Kidney (tissue), 14 donors: ENCODE data around the gene CAPZB. TPM values are rescaled to one million over a fixed set of nuclear protein-coding genes. Genes with fewer than 3 reads are reported as not detected.

ENCODE experiments used
- DNase-seq, 5 donors: peaks; one replicate each; pipeline ENCODE4 v3.0.0-alpha.2; 2013 to 2020
- FAIRE-seq: peaks from 2 replicates; lab custom pipeline; 2012; peaks lifted over from hg19 to GRCh38; lab: Jason Lieb, UNC
- H3K27ac ChIP-seq, 2 donors: one replicate each; pipeline ENCODE4 v1.7.0; 2013; ENCODE audit warnings: low read depth in 2 of 2, low read length in 2 of 2, inconsistent platforms in 1 of 2
- H3K27me3 ChIP-seq: one replicate; pipeline ENCODE4 v1.7.1; 2013; ENCODE audit warnings: low read length, inconsistent platforms; ENCODE audit not compliant: control insufficient read depth, insufficient read depth
- H3K36me3 ChIP-seq, 3 donors: one replicate each; pipeline versions ENCODE4 v1.7.0 to v1.7.1; 2013; ENCODE audit warnings: low read length in 3 of 3, control low read depth in 1 of 3, inconsistent platforms in 1 of 3; ENCODE audit not compliant: insufficient read depth in 3 of 3, control insufficient read depth in 2 of 3
- H3K4me1 ChIP-seq, 3 donors: one replicate each; pipeline versions ENCODE4 v1.7.0 to v1.7.1; 2013; ENCODE audit warnings: low read length in 3 of 3, inconsistent platforms in 1 of 3, low read depth in 1 of 3; ENCODE audit not compliant: control insufficient read depth in 2 of 3, insufficient read depth in 2 of 3
- H3K4me3 ChIP-seq, 3 donors: one replicate each; pipeline versions ENCODE4 v1.7.0 to v1.8.1; 2013; ENCODE audit warnings: low read length in 3 of 3, control low read depth in 1 of 3, inconsistent platforms in 1 of 3
- H3K9ac ChIP-seq, 3 donors: one replicate each; pipeline versions ENCODE4 v1.7.0 to v1.7.1; 2013; ENCODE audit warnings: low read length in 3 of 3, control low read depth in 1 of 3, inconsistent platforms in 1 of 3
- H3K9me3 ChIP-seq, 3 donors: one replicate each; pipeline versions ENCODE4 v1.7.0 to v1.7.1; 2013; ENCODE audit warnings: low read length in 3 of 3, control low read depth in 1 of 3, inconsistent platforms in 1 of 3; ENCODE audit not compliant: control insufficient read depth in 2 of 3, insufficient read depth in 1 of 3
- CTCF ChIP-seq: IDR thresholded peaks from 3 replicates; pipeline ENCODE4 v1.5.1; 2012; ENCODE audit warnings: mild to moderate bottlenecking, moderate library complexity, borderline replicate concordance; ENCODE audit not compliant: insufficient read depth; ENCODE audit errors: extremely low read depth
- intact Hi-C: fragments of 100-400 bp; cut with DNase I; formaldehyde crosslinking; loops from one replicate; pipeline ENCODE4 v1.11.1; 2022
- polyA plus RNA-seq: library from polyadenylated mRNA; stranded (reverse); fragments of 350-450 nt; fragmentation: Illumina TruSeq; extraction: RNeasy Lipid Tissue Mini Kit (QIAGEN cat#74804); gene quantifications from one replicate; pipeline ENCODE4 v1.2.3, GENCODE V29; 2014; ENCODE audit warnings: low read depth, low replicate concordance; ENCODE audit not compliant: insufficient read depth
- total RNA-seq: library from RNA; stranded (reverse); fragmentation: NEBNext Ultra II Directional; extraction: Animal tissue kit (Norgen Biotek cat#: 25700); gene quantifications from one replicate; pipeline ENCODE4 v1.2.1, GENCODE V29; 2021
- donor health status: control.
- donor health status: control.
- donor health status: control.
- donor health status: control.
- donor health status: control.
- donor health status: DM: yes; HTN: yes; CAD: no.
- donor health status: Normal renal cell carcinoma (clear cell type).

Gene CAPZB
- total and polyA plus RNA-seq, 2 donors from 2014 or later = 253 to 265 TPM

GRCh38 chr1:19348441-19349198 lies 136.7 kb downstream of the CAPZB start:
- H3K27me3 ChIP-seq = no peaks in the 10 kb centered on the region
- peaks cover 0 to 19% (median 4%) of the 10 kb centered on the region in 3 donors for H3K36me3 ChIP-seq
- intact Hi-C loops = no loop called here
- DNase-seq (peak in 1 of 5 donors; percentile 57), FAIRE-seq (no peak)
- H3K9me3 ChIP-seq = no peaks in the 10 kb centered on the region
- TF ChIP-seq CTCF = no peak
- no peak overlapping the region for H3K9ac ChIP-seq
- no peak overlapping the region for H3K27ac ChIP-seq
- H3K4me1 ChIP-seq = no peaks in the 10 kb centered on the region
- H3K4me3 ChIP-seq = no peak overlapping the region

GRCh38 chr1:19347533-19348172 lies 137.7 kb downstream of the CAPZB start:
- intact Hi-C loops = no loop called here
- DNase-seq (no peak), FAIRE-seq (no peak)
- Histone ChIP-seq H3K27me3 (no peaks in the 10 kb centered on the region), H3K36me3 (peaks cover 0 to 22% (median 4%) of the 10 kb centered on the region in 3 donors), H3K4me3 (no peak overlapping the region), H3K4me1 (no peaks in the 10 kb centered on the region), H3K27ac (no peak overlapping the region), H3K9me3 (no peaks in the 10 kb centered on the region), H3K9ac (no peak overlapping the region)
- TF ChIP-seq CTCF = no peak

- FAIRE-seq (no peak), DNase-seq (no peak)
- H3K27me3 ChIP-seq = no peaks in the 10 kb centered on the region
- intact Hi-C loops = no loop called here
- H3K9ac ChIP-seq = no peak overlapping the region
- H3K27ac ChIP-seq = no peak overlapping the region
- TF ChIP-seq CTCF = no peak
- H3K9me3 ChIP-seq = no peaks in the 10 kb centered on the region
- H3K36me3 ChIP-seq = peaks cover 0 to 24% (median 4%) of the 10 kb centered on the region in 3 donors
- no peak overlapping the region for H3K4me3 ChIP-seq
- H3K4me1 ChIP-seq = peaks cover 0 to 3% (median 0%) of the 10 kb centered on the region in 3 donors
These were observed 139.3 kb downstream of the CAPZB start for GRCh38 chr1:19346026-19346425.
